Islet of Langerhans (tissue), 1 donor: ENCODE results near the gene DUSP15.
"Not testable (repeated sequence)": the region's sequence is repeated elsewhere in the genome, so short reads cannot be mapped to it uniquely, and the experiment has no call there.

Experiments
- FAIRE-seq: peaks from one replicate; lab custom pipeline; 2011; peaks lifted over from hg19 to GRCh38; lab: Jason Lieb, UNC

Gene DUSP15

GRCh38 chr20:31822421-31823330, 47.7 kb downstream of the DUSP15 start:
- no peak for FAIRE-seq

GRCh38 chr20:31821427-31821826, 48.9 kb downstream of the DUSP15 start:
- FAIRE-seq = no peak

GRCh38 chr20:31820228-31820627, 50.1 kb downstream of the DUSP15 start:
- no peak for FAIRE-seq

GRCh38 chr20:31819083-31819784, 51.1 kb downstream of the DUSP15 start, which contains the start of gene MYLK2:
Gene MYLK2 (plus strand): TSS chr20:31819356. CDS start chr20:31819581, 225 bp downstream.
- no peak for FAIRE-seq

- no peak for FAIRE-seq
Observed at GRCh38 chr20:31818376-31818908, 51.9 kb downstream of the DUSP15 start.

- FAIRE-seq = no peak
Observed at GRCh38 chr20:31817461-31817860, 52.9 kb downstream of the DUSP15 start.

GRCh38 chr20:31816221-31816620, 54.1 kb downstream of the DUSP15 start:
- FAIRE-seq = no peak

GRCh38 chr20:31815408-31816188, 54.7 kb downstream of the DUSP15 start:
- FAIRE-seq = no peak

GRCh38 chr20:31814142-31814541, 56.2 kb downstream of the DUSP15 start:
- not testable (repeated sequence) for FAIRE-seq

- FAIRE-seq = no peak
Observed at GRCh38 chr20:31813611-31814010, 56.7 kb downstream of the DUSP15 start.

- no peak for FAIRE-seq
Observed at GRCh38 chr20:31811796-31812728, 58.3 kb downstream of the DUSP15 start.

- no peak for FAIRE-seq
Observed at GRCh38 chr20:31811198-31811597, 59.1 kb downstream of the DUSP15 start.
